WTC11 (cell line): ENCODE measurements around the gene SDF4. TPM values are rescaled to one million over a fixed set of nuclear protein-coding genes. Genes with fewer than 3 reads are reported as not detected.

Source experiments
- ATAC-seq: fragments of 200-7000 bp; cut with Tn5 transposase; 2 replicates; pipeline ENCODE4 v1.10.0; 2021; ENCODE audit warnings: mild to moderate bottlenecking, moderate library complexity
- CTCF ChIA-PET: fragments of 300-600 bp; sonication (Branson Sonifier 250); formaldehyde crosslinking; loops from one replicate; lab custom pipeline; 2021; ENCODE audit warnings: antibody characterized with exemption; lab: Charles Lee
- POLR2A ChIA-PET: fragments of 350-600 bp; sonication (Branson Sonifier 250); formaldehyde crosslinking; loops from one replicate; lab custom pipeline; 2021; ENCODE audit warnings: antibody characterized with exemption; lab: Charles Lee
- DNase-seq: peaks from one replicate; pipeline ENCODE4 v3.0.0; 2021; ENCODE audit warnings: low spot score
- H3K27ac Mint-ChIP-seq: 2 replicates; pipeline ENCODE4 v1.8.0; 2021; ENCODE audit warnings: mixed read lengths
- H3K27me3 Mint-ChIP-seq: 2 replicates; pipeline ENCODE4 v1.8.0; 2021; ENCODE audit warnings: low read depth, mild to moderate bottlenecking, moderate library complexity, mixed read lengths
- H3K36me3 Mint-ChIP-seq: 2 replicates; pipeline ENCODE4 v1.8.0; 2021; ENCODE audit warnings: mixed read lengths
- H3K4me1 Mint-ChIP-seq: 2 replicates; pipeline ENCODE4 v1.8.0; 2022; ENCODE audit warnings: mixed read lengths
- H3K4me3 Mint-ChIP-seq: 2 replicates; pipeline ENCODE4 v1.8.0; 2021; ENCODE audit warnings: mild to moderate bottlenecking, moderate library complexity, mixed read lengths
- H3K9me3 Mint-ChIP-seq: 2 replicates; pipeline ENCODE4 v1.8.0; 2021; ENCODE audit warnings: mixed read lengths
- ELF4 ChIP-seq: sonication (generic); formaldehyde crosslinking; IDR thresholded peaks from 2 replicates; pipeline ENCODE4 v1.8.1; 2022; ENCODE audit warnings: low read depth, mild to moderate bottlenecking, moderate library complexity, missing genetic modification reagents
- NR2C2 ChIP-seq: sonication (generic); formaldehyde crosslinking; IDR thresholded peaks from 2 replicates; pipeline ENCODE4 v1.8.0; 2022; ENCODE audit warnings: mild to moderate bottlenecking, missing genetic modification reagents
- SP1 ChIP-seq: sonication (generic); formaldehyde crosslinking; conservative IDR thresholded peaks from 2 replicates; pipeline ENCODE4 v1.8.1; 2022; ENCODE audit warnings: missing genetic modification reagents
- ZNF232 ChIP-seq: sonication (generic); formaldehyde crosslinking; IDR thresholded peaks from 2 replicates; pipeline ENCODE4 v1.8.0; 2022; ENCODE audit warnings: mild to moderate bottlenecking, missing genetic modification reagents
- ZNF396 ChIP-seq: fragments of 250-450 bp; sonication (Bioruptor Pico); IDR thresholded peaks from 2 replicates; pipeline ENCODE4 v1.8.0; 2021; ENCODE audit warnings: mild to moderate bottlenecking, moderate library complexity, borderline replicate concordance
- total RNA-seq: library from RNA; stranded (reverse); gene quantifications from 3 replicates; pipeline ENCODE4 v1.2.3, GENCODE V29; 2021
- TF ChIP-seq, protein P1 (sequence below): fragments of 250-450 bp; sonication (Bioruptor Pico); IDR thresholded peaks from 2 replicates; pipeline ENCODE4 v1.9.0; 2021; ENCODE audit warnings: mild to moderate bottlenecking
- TF ChIP-seq, protein P2 (sequence below): sonication (generic); formaldehyde crosslinking; IDR thresholded peaks from 2 replicates; pipeline ENCODE4 v1.8.1; 2023; ENCODE audit warnings: mild to moderate bottlenecking, missing genetic modification reagents, moderate library complexity
- TF ChIP-seq, protein P3 (sequence below): fragments of 250-450 bp; sonication (Bioruptor Pico); conservative IDR thresholded peaks from 2 replicates; pipeline ENCODE4 v1.9.0; 2021; ENCODE audit warnings: mild to moderate bottlenecking
- TF ChIP-seq, protein P4 (sequence below): sonication (generic); formaldehyde crosslinking; IDR thresholded peaks from 2 replicates; pipeline ENCODE4 v1.8.1; 2022; ENCODE audit warnings: mild to moderate bottlenecking, moderate library complexity, missing genetic modification reagents

The SDF4 gene
- total RNA-seq, 1 experiment from 2014 or later: 101 TPM

DNA sequence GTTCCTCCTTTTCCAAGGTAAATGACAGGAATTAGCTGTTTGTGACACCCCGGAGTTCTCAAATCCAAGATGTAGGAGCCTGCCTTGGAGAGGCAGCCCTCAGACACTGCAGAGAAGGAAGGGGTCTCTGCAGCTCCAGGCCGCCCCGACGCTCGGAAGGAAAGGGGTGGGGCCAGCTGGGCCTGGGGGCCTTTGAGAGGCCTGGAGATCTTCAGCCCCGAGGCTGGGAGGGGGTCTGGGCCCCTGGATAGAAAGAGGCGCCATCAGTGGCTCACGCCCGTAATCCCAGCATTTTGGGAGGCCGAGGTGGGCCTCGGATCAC is 24.3 kb downstream of the SDF4 start:
- H3K4me3 Mint-ChIP-seq: no peak overlapping the region
- ATAC-seq (no peak), DNase-seq (no peak)
- ChIA-PET CTCF (interaction anchor here (0.6 to 3.1 kb wide), 6 partner anchors 21 to 91 kb away, joined by 3 to 17 read pairs (median 6); partner anchors contain the start of genes C1orf159, TTLL10 and UBE2J2), POLR2A (interaction anchor here (1.0 kb wide), 1 partner anchor 34 kb away, joined by 3 read pairs; the partner anchor contains the start of gene TTLL10)
- no peaks in the 10 kb centered on the region for H3K4me1 Mint-ChIP-seq
- H3K36me3 Mint-ChIP-seq: no peaks in the 10 kb centered on the region
- H3K9me3 Mint-ChIP-seq: no peaks in the 10 kb centered on the region
- no peak for TF ChIP-seq ZNF232 (CRISPR knock-in tag)
- no peak for TF ChIP-seq ZNF396 (CRISPR knock-in tag)
- TF ChIP-seq, protein P1, sequence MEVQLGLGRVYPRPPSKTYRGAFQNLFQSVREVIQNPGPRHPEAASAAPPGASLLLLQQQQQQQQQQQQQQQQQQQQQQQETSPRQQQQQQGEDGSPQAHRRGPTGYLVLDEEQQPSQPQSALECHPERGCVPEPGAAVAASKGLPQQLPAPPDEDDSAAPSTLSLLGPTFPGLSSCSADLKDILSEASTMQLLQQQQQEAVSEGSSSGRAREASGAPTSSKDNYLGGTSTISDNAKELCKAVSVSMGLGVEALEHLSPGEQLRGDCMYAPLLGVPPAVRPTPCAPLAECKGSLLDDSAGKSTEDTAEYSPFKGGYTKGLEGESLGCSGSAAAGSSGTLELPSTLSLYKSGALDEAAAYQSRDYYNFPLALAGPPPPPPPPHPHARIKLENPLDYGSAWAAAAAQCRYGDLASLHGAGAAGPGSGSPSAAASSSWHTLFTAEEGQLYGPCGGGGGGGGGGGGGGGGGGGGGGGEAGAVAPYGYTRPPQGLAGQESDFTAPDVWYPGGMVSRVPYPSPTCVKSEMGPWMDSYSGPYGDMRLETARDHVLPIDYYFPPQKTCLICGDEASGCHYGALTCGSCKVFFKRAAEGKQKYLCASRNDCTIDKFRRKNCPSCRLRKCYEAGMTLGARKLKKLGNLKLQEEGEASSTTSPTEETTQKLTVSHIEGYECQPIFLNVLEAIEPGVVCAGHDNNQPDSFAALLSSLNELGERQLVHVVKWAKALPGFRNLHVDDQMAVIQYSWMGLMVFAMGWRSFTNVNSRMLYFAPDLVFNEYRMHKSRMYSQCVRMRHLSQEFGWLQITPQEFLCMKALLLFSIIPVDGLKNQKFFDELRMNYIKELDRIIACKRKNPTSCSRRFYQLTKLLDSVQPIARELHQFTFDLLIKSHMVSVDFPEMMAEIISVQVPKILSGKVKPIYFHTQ: no peak
- no peak for TF ChIP-seq ELF4 (CRISPR knock-in tag)
- H3K27ac Mint-ChIP-seq: no peak overlapping the region
- peaks cover 4% of the 10 kb centered on the region for H3K27me3 Mint-ChIP-seq

DNA sequence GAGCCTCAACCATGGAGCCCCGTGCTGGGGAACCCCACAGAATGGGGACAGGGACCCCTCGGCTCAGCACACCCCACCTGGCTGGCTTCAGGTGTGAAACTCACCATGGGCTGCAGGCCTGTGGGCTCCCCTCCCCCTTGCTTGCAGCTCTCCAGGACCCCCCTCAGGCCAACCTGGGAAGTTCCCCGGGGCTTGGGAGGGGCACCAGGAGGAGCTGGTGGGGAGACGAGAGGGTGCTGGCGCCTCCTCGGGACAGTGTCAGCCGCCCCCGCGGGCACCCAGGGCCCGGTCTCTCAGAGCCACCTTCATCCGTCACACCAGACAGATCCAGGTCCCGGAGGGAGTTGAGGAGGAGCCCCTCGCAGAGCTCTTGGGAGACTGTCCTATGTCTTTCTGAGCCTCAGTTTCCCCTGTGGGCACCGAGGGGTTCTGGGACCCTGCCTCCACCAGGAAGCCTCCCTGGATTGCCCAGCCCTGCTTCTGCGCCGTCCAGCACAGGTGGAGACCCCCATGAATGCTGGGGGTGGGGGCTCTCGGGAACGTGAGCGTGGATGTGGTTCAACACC is 24.8 kb downstream of the SDF4 start:
- TF ChIP-seq, protein P2, sequence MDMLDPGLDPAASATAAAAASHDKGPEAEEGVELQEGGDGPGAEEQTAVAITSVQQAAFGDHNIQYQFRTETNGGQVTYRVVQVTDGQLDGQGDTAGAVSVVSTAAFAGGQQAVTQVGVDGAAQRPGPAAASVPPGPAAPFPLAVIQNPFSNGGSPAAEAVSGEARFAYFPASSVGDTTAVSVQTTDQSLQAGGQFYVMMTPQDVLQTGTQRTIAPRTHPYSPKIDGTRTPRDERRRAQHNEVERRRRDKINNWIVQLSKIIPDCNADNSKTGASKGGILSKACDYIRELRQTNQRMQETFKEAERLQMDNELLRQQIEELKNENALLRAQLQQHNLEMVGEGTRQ (CRISPR knock-in tag): no peak
- TF ChIP-seq, protein P3, sequence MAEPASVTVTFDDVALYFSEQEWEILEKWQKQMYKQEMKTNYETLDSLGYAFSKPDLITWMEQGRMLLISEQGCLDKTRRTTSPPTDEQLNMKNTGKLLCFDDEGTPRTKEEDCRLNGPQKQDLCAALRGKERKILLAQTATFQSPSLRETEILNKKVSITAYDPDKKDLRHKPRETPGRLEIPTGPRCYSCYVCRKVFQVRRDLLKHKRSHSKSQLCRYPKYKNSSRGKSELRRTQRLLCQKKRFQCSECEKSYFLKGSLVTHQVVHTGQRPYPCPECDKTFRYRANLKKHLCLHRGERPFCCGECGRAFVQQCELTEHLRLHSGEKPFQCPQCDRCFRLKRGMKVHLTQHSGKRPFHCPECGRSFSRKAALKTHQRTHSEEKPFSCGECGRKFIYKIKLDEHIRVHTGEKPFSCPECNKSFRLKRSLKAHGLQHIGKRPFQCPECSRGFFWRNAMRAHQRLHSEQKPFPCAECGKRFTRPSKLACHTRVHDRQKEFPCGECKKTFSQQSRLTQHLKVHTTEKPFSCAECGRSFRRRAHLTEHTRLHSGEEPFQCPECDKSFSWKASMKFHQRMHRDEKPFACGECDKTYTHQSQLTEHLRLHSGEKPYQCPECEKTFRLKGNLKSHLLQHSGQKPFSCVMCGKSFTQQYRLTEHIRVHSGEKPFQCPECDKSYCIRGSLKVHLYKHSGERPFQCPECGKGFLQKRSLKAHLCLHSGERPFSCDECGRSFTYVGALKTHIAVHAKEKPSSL (CRISPR knock-in tag): no peak
- TF ChIP-seq, protein P4, sequence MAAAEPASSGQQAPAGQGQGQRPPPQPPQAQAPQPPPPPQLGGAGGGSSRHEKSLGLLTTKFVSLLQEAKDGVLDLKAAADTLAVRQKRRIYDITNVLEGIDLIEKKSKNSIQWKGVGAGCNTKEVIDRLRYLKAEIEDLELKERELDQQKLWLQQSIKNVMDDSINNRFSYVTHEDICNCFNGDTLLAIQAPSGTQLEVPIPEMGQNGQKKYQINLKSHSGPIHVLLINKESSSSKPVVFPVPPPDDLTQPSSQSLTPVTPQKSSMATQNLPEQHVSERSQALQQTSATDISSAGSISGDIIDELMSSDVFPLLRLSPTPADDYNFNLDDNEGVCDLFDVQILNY (CRISPR knock-in tag): no peak
- no peak for TF ChIP-seq NR2C2 (CRISPR knock-in tag)
- Mint-ChIP-seq H3K36me3 (no peaks in the 10 kb centered on the region), H3K4me3 (peak overlapping the region; percentile 40), H3K4me1 (no peaks in the 10 kb centered on the region), H3K27ac (no peak overlapping the region), H3K27me3 (peaks cover 4% of the 10 kb centered on the region), H3K9me3 (no peaks in the 10 kb centered on the region)
- ATAC-seq (no peak), DNase-seq (no peak)
- ChIA-PET POLR2A (interaction anchor here (1.0 kb wide), 1 partner anchor 33 kb away, joined by 3 read pairs; the partner anchor contains the start of gene TTLL10), CTCF (interaction anchor here (0.6 to 3.1 kb wide), 6 partner anchors 21 to 91 kb away, joined by 3 to 17 read pairs (median 6); partner anchors contain the start of genes C1orf159, TTLL10 and UBE2J2)

DNA sequence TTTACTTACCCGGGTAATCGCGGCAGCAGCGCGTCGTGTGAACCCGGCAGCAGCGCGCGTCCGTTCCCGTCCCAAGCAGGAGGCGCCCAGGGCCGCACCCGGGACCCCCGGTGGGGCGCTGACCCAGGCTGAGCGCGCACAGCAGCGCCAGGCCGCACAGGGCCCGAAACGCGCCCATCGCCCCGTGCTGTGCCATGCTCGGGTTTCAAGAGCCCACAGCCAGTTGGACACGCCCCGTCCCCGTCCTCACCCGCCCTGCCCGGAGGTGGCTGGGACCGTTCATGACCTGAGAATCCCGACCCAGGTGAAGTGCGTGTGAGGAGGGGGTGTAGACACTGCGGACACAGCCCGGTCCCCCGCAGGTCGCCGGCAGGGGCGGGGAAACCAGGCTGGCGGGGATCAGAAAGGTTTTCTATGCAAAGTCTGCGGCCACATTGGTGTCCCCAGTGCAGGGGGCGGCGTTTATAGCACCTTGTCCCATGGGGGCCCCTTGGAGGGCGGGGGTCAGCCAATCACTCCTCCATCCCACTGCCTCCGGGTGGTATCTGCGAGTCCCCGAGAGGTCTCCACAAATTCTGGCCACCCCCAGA is 25.3 kb downstream of the SDF4 start, which contains the start of gene TNFRSF18:
Gene TNFRSF18, minus strand, starts transcription at position 217 of the 590 bp plus-strand sequence. Its CDS starts 21 bp downstream, at position 196.
- Mint-ChIP-seq H3K27me3 (peaks cover 4% of the 10 kb centered on the region), H3K4me3 (peak within 1 kb of the TSS; percentile 40), H3K27ac (no peak within 1 kb of the TSS), H3K4me1 (no peaks in the 10 kb centered on the region), H3K36me3 (no peaks in the 10 kb centered on the region), H3K9me3 (no peaks in the 10 kb centered on the region)
- POLR2A ChIA-PET: interaction anchor here (1.0 kb wide), 1 partner anchor 33 kb away, joined by 3 read pairs; the partner anchor contains the start of gene TTLL10
- TF ChIP-seq SP1 (CRISPR knock-in tag) (0 out of 2 replicates have a peak, but pooled peaks have one; percentile 23), ELF4 (CRISPR knock-in tag) (no peak)
- DNase-seq (peak; percentile 57), ATAC-seq (peak; percentile 56)
- CTCF ChIA-PET: interaction anchor here (1.1 to 3.1 kb wide), 5 partner anchors 32 to 90 kb away, joined by 4 to 17 read pairs (median 9); partner anchors contain the start of genes C1orf159 and TTLL10
